ENCODE results near the gene TMEM208. TPM values are rescaled to one million over a fixed set of nuclear protein-coding genes. Genes with fewer than 3 reads are reported as not detected.

TMEM208 gene
- total and polyA plus RNA-seq, 4 donors, result 22.3 to 140 (median 70.2) TPM

- Histone ChIP-seq H3K9ac (ENCODE audit: low read depth in 1 of 2, low read length in 2 of 2) (no peak overlapping the region), H3K36me3 (ENCODE audit: control insufficient read depth in 4 of 4, insufficient read depth in 3 of 4, low read depth in 1 of 4, low read length in 3 of 4) (peaks cover 0 to 17% (median 4%) of the 10 kb centered on the region in 4 donors), H3K4me3 (ENCODE audit: low read depth in 1 of 3, low read length in 3 of 3) (no peak overlapping the region), H3K27me3 (ENCODE audit: control insufficient read depth in 4 of 4, insufficient read depth in 4 of 4, low read length in 3 of 4) (no peaks in the 10 kb centered on the region), H3K27ac (ENCODE audit: low read depth in 1 of 2, low read length in 2 of 2) (no peak overlapping the region), H3K4me1 (ENCODE audit: control insufficient read depth in 4 of 4, insufficient read depth in 4 of 4, low read length in 3 of 4) (peaks cover 14 to 24% (median 18%) of the 10 kb centered on the region in 4 donors), H3K9me3 (ENCODE audit: control insufficient read depth in 4 of 4, low read length in 3 of 4) (no peaks in the 10 kb centered on the region)
- no peak for DNase-seq (ENCODE audit: low spot score)
- WGBS, result 87% methylated on average over 21 of the region's 21 CpGs
- no peak for TF ChIP-seq CTCF (IDR thresholded peaks at IDR 0.05; ENCODE audit: low read depth, low read length, missing input control)
- no peak for TF ChIP-seq HNF4G (IDR thresholded peaks at IDR 0.05)
- no peak for TF ChIP-seq REST (IDR thresholded peaks at IDR 0.05)
- no peak for TF ChIP-seq FOXA2 (IDR thresholded peaks at IDR 0.05)
- no peak for TF ChIP-seq ATF3 (IDR thresholded peaks at IDR 0.05)
- TF ChIP-seq FOXA1 (IDR thresholded peaks at IDR 0.05), result no peak
- TF ChIP-seq TAF1 (conservative IDR thresholded peaks at IDR 0.05), result no peak
- no peak for TF ChIP-seq MAX (IDR thresholded peaks at IDR 0.05)
- TF ChIP-seq SP1 (IDR thresholded peaks at IDR 0.05), result no peak
- TF ChIP-seq RXRA (IDR thresholded peaks at IDR 0.05), result no peak
- no peak for TF ChIP-seq NR2F2 (IDR thresholded peaks at IDR 0.05)
- no peak for TF ChIP-seq YY1 (IDR thresholded peaks at IDR 0.05)
- no peak for TF ChIP-seq GABPA (IDR thresholded peaks at IDR 0.05 in 1 of 2, conservative IDR thresholded peaks at IDR 0.05 in 1 of 2)
- no peak for TF ChIP-seq JUND (IDR thresholded peaks at IDR 0.05)
- no peak for TF ChIP-seq RAD21 (IDR thresholded peaks at IDR 0.05)
Observed at GRCh38 chr16:67207249-67208091, 19.5 kb upstream of the TMEM208 start.

- Histone ChIP-seq H3K9me3 (ENCODE audit: control insufficient read depth in 4 of 4, low read length in 3 of 4) (no peaks in the 10 kb centered on the region), H3K36me3 (ENCODE audit: control insufficient read depth in 4 of 4, insufficient read depth in 3 of 4, low read depth in 1 of 4, low read length in 3 of 4) (peaks cover 0 to 9% (median under 1%) of the 10 kb centered on the region in 4 donors), H3K9ac (ENCODE audit: low read depth in 1 of 2, low read length in 2 of 2) (no peak overlapping the region), H3K27me3 (ENCODE audit: control insufficient read depth in 4 of 4, insufficient read depth in 4 of 4, low read length in 3 of 4) (no peaks in the 10 kb centered on the region), H3K27ac (ENCODE audit: low read depth in 1 of 2, low read length in 2 of 2) (no peak overlapping the region), H3K4me1 (ENCODE audit: control insufficient read depth in 4 of 4, insufficient read depth in 4 of 4, low read length in 3 of 4) (peaks cover 14 to 27% (median 21%) of the 10 kb centered on the region in 4 donors), H3K4me3 (ENCODE audit: low read depth in 1 of 3, low read length in 3 of 3) (no peak overlapping the region)
- DNase-seq (ENCODE audit: low spot score), result no peak
- 93% methylated on average over 11 of the region's 11 CpGs for WGBS
- TF ChIP-seq JUND (IDR thresholded peaks at IDR 0.05), result no peak
- no peak for TF ChIP-seq RAD21 (IDR thresholded peaks at IDR 0.05)
- TF ChIP-seq TAF1 (conservative IDR thresholded peaks at IDR 0.05), result no peak
- TF ChIP-seq FOXA1 (IDR thresholded peaks at IDR 0.05), result no peak
- TF ChIP-seq GABPA (IDR thresholded peaks at IDR 0.05 in 1 of 2, conservative IDR thresholded peaks at IDR 0.05 in 1 of 2), result no peak
- no peak for TF ChIP-seq SP1 (IDR thresholded peaks at IDR 0.05)
- TF ChIP-seq REST (IDR thresholded peaks at IDR 0.05), result no peak
- no peak for TF ChIP-seq HNF4A (conservative IDR thresholded peaks at IDR 0.05)
- no peak for TF ChIP-seq MAX (IDR thresholded peaks at IDR 0.05)
- no peak for TF ChIP-seq RXRA (IDR thresholded peaks at IDR 0.05)
- no peak for TF ChIP-seq YY1 (IDR thresholded peaks at IDR 0.05)
- no peak for TF ChIP-seq ATF3 (IDR thresholded peaks at IDR 0.05)
Observed at GRCh38 chr16:67208154-67208896, 18.6 kb upstream of the TMEM208 start.
